ENCODE results near the gene MIEF1.

The MIEF1 gene

DNA sequence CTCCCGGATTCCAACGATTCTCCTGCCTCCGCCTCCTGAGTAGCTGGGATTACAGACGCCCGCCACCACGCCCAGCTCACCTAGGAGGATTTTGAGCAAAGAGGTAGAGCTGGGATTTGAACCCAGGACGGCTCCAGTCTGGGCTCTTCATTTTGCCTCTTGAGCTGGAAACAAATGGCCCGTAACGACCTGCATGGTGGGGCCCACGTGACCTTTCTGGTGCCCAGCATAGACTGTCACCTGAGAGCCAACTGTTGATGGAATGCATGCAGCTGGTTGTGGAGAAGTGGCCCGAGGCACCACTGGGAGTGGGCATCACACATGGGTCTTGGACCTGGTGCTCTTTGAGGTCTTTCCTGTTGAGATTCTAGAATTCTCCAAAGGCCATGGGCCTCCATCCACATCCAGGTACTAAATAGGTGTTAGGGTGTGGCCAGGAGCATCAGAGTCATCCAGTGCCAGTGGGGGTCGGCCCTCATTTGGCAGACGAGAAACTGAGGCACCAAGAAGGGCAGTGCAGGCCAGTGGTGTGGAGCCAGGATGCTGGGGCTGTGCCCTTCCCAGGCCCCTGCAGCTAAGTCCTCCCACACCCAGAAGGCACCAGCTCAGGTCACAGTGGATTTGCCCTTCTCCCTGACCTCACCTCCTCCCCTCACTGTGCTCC is 22.1 kb downstream of the MIEF1 start:
- TF ChIP-seq USF1 (IDR thresholded peaks at IDR 0.05) (peak; percentile 78), TCF12 (IDR thresholded peaks at IDR 0.05; ENCODE audit: low read depth) (0 out of 2 replicates have a peak, but pooled peaks have one; percentile 34), NFIC (IDR thresholded peaks at IDR 0.05) (no peak)

GRCh38 chr22:39524753-39525657 is 22.9 kb downstream of the MIEF1 start:
- TF ChIP-seq USF1 (IDR thresholded peaks at IDR 0.05), result no peak
- TF ChIP-seq MAX (IDR thresholded peaks at IDR 0.05), result 0 out of 2 replicates have a peak, but pooled peaks have one; percentile 11
- TF ChIP-seq ZBTB7A (IDR thresholded peaks at IDR 0.05; ENCODE audit: low read depth), result no peak
- TF ChIP-seq TCF12 (IDR thresholded peaks at IDR 0.05; ENCODE audit: low read depth), result no peak
- no peak for TF ChIP-seq TEAD4 (IDR thresholded peaks at IDR 0.05)

DNA sequence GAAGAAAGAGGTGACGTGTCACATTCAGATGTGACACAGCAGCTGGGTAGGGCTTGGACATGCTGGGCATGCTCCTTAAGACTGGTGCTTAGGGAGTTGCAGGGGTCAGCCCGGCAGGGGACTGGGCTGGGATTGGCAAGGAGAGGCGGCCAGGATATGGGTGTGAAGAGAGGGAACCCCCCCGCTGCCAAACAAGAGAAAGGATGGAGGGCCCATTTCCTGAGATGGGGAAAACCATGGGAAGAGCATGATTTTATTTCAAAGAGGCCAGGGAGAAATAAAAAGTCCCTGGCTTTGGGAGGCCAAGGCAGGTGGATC is 23.5 kb downstream of the MIEF1 start:
- no peak for TF ChIP-seq YY1 (IDR thresholded peaks at IDR 0.05; ENCODE audit: low read depth)

GRCh38 chr22:39526736-39527171 is 24.7 kb downstream of the MIEF1 start:
- TF ChIP-seq RAD21 (IDR thresholded peaks at IDR 0.05; ENCODE audit: low read depth) (no peak), USF1 (IDR thresholded peaks at IDR 0.05) (no peak), FOXM1 (IDR thresholded peaks at IDR 0.05; ENCODE audit: borderline replicate concordance, low read depth) (no peak), YY1 (IDR thresholded peaks at IDR 0.05; ENCODE audit: low read depth) (no peak), EGR1 (IDR thresholded peaks at IDR 0.05) (no peak), CREB1 (IDR thresholded peaks at IDR 0.05; ENCODE audit: low read depth) (no peak), EP300 (IDR thresholded peaks at IDR 0.05; ENCODE audit: borderline replicate concordance) (no peak), TEAD4 (IDR thresholded peaks at IDR 0.05) (no peak), NFIC (IDR thresholded peaks at IDR 0.05) (no peak)

DNA sequence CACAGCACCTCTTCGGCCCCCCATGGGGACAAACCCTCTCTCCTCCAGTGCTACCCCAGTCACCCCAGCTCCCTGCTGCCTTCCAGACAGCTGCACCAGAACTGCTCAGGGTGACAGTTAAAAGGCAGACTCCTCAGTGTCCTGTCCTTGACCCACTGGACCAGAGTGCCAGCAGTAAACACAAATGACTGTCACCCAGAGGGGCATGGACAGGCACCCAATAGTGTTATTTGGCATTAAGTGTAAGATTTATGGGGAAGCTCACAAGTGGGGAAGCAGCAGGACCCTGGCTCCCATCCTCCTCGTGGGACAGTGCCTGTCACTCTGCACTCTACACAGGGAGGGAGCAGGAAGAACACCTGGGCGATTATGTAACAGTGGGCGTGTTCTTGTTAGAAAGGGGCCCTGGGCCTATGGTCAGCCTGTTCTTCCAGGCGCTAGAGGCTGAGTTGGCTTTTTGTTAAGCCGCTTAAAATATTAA is 25.4 kb downstream of the MIEF1 start:
- peak; percentile 47; the same call in 1 of the 2 replicates for TF ChIP-seq MAX (IDR thresholded peaks at IDR 0.05)
- TF ChIP-seq REST (IDR thresholded peaks at IDR 0.05; ENCODE audit: low read depth), result no peak
- peak; percentile 82 for TF ChIP-seq CEBPB (IDR thresholded peaks at IDR 0.05)

- TF ChIP-seq EP300 (IDR thresholded peaks at IDR 0.05; ENCODE audit: borderline replicate concordance) (no peak), MAX (IDR thresholded peaks at IDR 0.05) (no peak), CREB1 (IDR thresholded peaks at IDR 0.05; ENCODE audit: low read depth) (no peak), REST (IDR thresholded peaks at IDR 0.05; ENCODE audit: low read depth) (no peak), YY1 (IDR thresholded peaks at IDR 0.05; ENCODE audit: low read depth) (no peak), TCF12 (IDR thresholded peaks at IDR 0.05; ENCODE audit: low read depth) (no peak), USF1 (IDR thresholded peaks at IDR 0.05) (no peak), EGR1 (IDR thresholded peaks at IDR 0.05) (no peak), FOXM1 (IDR thresholded peaks at IDR 0.05; ENCODE audit: borderline replicate concordance, low read depth) (no peak), RAD21 (IDR thresholded peaks at IDR 0.05; ENCODE audit: low read depth) (no peak), TEAD4 (IDR thresholded peaks at IDR 0.05) (no peak), NFIC (IDR thresholded peaks at IDR 0.05) (no peak), TAF1 (IDR thresholded peaks at IDR 0.05; ENCODE audit: low read depth) (no peak), CEBPB (IDR thresholded peaks at IDR 0.05) (no peak), ZBTB7A (IDR thresholded peaks at IDR 0.05; ENCODE audit: low read depth) (no peak)
These were observed 26.1 kb downstream of the MIEF1 start for GRCh38 chr22:39528080-39528661.

All from Ishikawa (cell line).